Muscle layer of duodenum (tissue), 2 donors: ENCODE results near the gene HS3ST1.

Experiments
- H3K27ac ChIP-seq: one replicate; pipeline ENCODE4 v1.7.0; 2013; ENCODE audit warnings: mild to moderate bottlenecking, low read length
- H3K27me3 ChIP-seq: one replicate; pipeline ENCODE4 v1.7.0; 2013; ENCODE audit warnings: low read depth, mild to moderate bottlenecking, control low read depth, low read length
- H3K36me3 ChIP-seq, 2 donors: one replicate each; pipeline ENCODE4 v1.7.0; 2013; ENCODE audit warnings: low read length in 2 of 2, control low read depth in 1 of 2, mild to moderate bottlenecking in 1 of 2; ENCODE audit not compliant: insufficient read depth in 2 of 2, control insufficient read depth in 1 of 2
- H3K4me1 ChIP-seq, 2 donors: one replicate each; pipeline ENCODE4 v1.7.0; 2013; ENCODE audit warnings: low read length in 2 of 2, mild to moderate bottlenecking in 2 of 2, control low read depth in 1 of 2, moderate library complexity in 1 of 2; ENCODE audit not compliant: insufficient read depth in 2 of 2, control insufficient read depth in 1 of 2
- H3K4me3 ChIP-seq, 2 donors: one replicate each; pipeline ENCODE4 v1.7.0; 2013; ENCODE audit warnings: low read length in 2 of 2, low read depth in 1 of 2, mild to moderate bottlenecking in 1 of 2
- H3K9me3 ChIP-seq, 2 donors: one replicate each; pipeline ENCODE4 v1.7.0; 2013; ENCODE audit warnings: low read length in 2 of 2, control low read depth in 1 of 2, mild to moderate bottlenecking in 1 of 2; ENCODE audit not compliant: control insufficient read depth in 1 of 2
- donor health status: healthy.

Gene HS3ST1

GRCh38 chr4:11420327-11420726 is 8.4 kb downstream of the HS3ST1 start:
- Histone ChIP-seq H3K27me3 (no peaks in the 10 kb centered on the region), H3K4me1 (no peaks in the 10 kb centered on the region), H3K27ac (no peak overlapping the region), H3K9me3 (no peaks in the 10 kb centered on the region), H3K4me3 (no peak overlapping the region), H3K36me3 (no peaks in the 10 kb centered on the region)

- no peak overlapping the region for H3K4me3 ChIP-seq
- no peak overlapping the region for H3K27ac ChIP-seq
- no peaks in the 10 kb centered on the region for H3K4me1 ChIP-seq
- no peaks in the 10 kb centered on the region for H3K9me3 ChIP-seq
- no peaks in the 10 kb centered on the region for H3K36me3 ChIP-seq
- H3K27me3 ChIP-seq: no peaks in the 10 kb centered on the region
Observed at GRCh38 chr4:11418610-11419009, 10.1 kb downstream of the HS3ST1 start.

GRCh38 chr4:11416767-11417113 is 12.0 kb downstream of the HS3ST1 start:
- no peaks in the 10 kb centered on the region for H3K36me3 ChIP-seq
- H3K4me3 ChIP-seq: no peak overlapping the region
- no peak overlapping the region for H3K27ac ChIP-seq
- no peaks in the 10 kb centered on the region for H3K4me1 ChIP-seq
- no peaks in the 10 kb centered on the region for H3K9me3 ChIP-seq
- H3K27me3 ChIP-seq: no peaks in the 10 kb centered on the region

- Histone ChIP-seq H3K27me3 (no peaks in the 10 kb centered on the region), H3K4me3 (no peak overlapping the region), H3K9me3 (no peaks in the 10 kb centered on the region), H3K36me3 (no peaks in the 10 kb centered on the region), H3K27ac (no peak overlapping the region), H3K4me1 (no peaks in the 10 kb centered on the region)
Observed at GRCh38 chr4:11416071-11416766, 12.5 kb downstream of the HS3ST1 start.

DNA sequence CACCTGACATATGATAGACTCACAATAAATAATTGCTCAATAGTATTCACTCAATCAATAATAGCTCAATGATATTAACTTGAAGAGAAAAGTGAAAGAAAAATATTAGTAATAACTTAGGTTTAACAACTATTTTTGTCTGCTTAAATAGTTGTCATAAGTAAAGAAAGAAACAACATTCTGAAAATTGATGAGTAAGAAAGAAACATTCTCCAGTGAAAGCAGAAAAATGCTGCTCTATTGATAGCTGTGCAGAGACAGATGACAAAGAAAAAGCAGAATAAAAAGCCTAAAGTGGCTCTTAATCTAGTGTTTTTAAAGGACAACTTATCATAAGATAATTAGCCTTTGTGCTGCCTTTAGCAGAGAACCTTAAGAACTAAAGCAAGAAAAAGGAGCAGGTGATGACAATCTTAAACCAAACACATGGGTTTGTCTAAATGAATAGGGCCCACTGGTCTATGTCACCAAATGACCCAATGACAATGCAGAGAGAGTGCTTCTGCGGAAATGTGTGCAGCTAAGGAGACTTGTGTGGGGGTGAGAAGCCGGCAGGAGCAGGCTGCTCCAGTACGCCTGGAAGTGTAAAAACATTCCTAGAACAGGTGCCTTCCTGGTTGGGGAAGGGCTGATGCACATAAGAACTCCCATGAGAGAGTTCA is 13.2 kb downstream of the HS3ST1 start:
- H3K36me3 ChIP-seq: no peaks in the 10 kb centered on the region
- H3K27ac ChIP-seq: no peak overlapping the region
- no peak overlapping the region for H3K4me3 ChIP-seq
- no peaks in the 10 kb centered on the region for H3K9me3 ChIP-seq
- no peaks in the 10 kb centered on the region for H3K27me3 ChIP-seq
- no peaks in the 10 kb centered on the region for H3K4me1 ChIP-seq

DNA sequence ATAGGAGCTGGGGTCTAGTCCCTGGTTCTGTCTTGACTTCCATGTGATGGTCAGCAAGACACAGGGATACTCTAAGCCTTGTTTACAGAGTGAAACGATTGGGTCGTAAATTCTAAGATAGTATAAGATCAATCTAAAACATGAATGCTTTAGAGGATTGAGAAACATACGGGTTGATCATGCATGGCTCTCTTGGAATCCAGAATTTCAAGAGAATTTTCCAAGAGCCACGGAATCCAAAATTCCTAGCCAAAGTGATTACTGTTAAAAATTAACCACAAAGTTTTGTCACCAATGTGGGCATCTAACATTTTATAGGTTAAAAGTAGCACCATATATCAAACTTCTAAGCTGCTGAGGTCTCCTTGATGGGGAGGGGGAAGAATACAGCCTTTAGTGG is 16.5 kb downstream of the HS3ST1 start:
- H3K9me3 ChIP-seq: no peaks in the 10 kb centered on the region
- no peaks in the 10 kb centered on the region for H3K4me1 ChIP-seq
- no peaks in the 10 kb centered on the region for H3K27me3 ChIP-seq
- no peak overlapping the region for H3K27ac ChIP-seq
- no peak overlapping the region for H3K4me3 ChIP-seq
- H3K36me3 ChIP-seq: no peaks in the 10 kb centered on the region

- Histone ChIP-seq H3K4me1 (no peaks in the 10 kb centered on the region), H3K36me3 (no peaks in the 10 kb centered on the region), H3K27me3 (no peaks in the 10 kb centered on the region), H3K9me3 (no peaks in the 10 kb centered on the region), H3K27ac (no peak overlapping the region), H3K4me3 (no peak overlapping the region)
Observed at GRCh38 chr4:11409632-11410031, 19.1 kb downstream of the HS3ST1 start.

DNA sequence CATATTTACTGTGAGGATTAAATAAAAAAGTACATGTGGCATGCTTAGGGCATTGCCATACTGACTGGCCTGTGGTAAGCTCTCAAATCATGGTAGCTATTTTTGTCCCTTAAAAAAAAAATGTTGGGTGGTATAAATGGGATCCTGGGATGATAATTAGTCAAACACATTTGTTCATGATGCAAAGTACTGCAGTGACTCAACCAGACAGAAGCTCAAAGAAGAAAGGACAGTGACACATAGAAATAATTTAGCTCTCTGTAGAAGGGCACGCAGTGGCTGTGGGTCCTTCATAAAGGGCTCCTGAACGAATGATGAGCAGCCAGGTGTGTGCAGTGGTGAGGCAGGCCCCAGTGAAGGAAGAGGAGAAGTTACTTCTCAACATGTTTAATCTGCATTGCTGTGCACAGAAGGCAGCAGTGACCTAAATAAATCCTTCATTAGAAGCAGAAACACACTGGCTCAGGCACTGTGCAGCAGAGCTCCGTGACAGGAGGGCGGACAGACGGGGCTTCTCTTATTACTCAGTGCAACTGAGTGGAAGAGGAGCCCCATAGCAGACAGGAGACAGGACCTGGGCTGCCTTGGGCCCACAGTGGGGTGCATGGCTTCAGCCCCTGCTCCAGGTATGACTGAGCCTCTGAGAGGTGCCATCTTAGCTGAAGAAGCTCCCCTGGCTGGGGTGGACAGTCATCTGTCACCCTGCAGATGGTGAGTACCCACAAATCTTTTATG is 20.3 kb downstream of the HS3ST1 start:
- Histone ChIP-seq H3K27ac (no peak overlapping the region), H3K9me3 (no peaks in the 10 kb centered on the region), H3K36me3 (no peaks in the 10 kb centered on the region), H3K4me1 (no peaks in the 10 kb centered on the region), H3K4me3 (no peak overlapping the region), H3K27me3 (no peaks in the 10 kb centered on the region)

DNA sequence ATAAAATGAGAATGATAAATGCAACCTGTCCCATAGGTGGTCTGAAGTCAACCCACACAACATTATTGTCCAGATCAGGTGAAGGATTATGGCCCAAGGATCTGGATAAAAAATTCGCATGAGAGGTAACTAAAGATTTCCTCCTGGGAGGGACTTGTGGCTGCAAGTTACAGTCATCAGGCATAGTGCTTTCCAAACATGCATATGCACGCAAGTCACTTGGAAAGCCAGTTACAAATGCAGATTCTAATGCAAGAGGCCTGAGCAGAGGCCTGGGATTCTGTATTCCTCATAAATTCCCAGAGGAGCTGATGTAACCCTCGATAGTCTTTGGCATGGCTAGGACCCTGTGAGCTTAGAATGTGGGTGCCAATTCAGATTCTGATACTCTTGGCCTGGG is 21.1 kb downstream of the HS3ST1 start:
- Histone ChIP-seq H3K27me3 (no peaks in the 10 kb centered on the region), H3K36me3 (no peaks in the 10 kb centered on the region), H3K4me1 (no peaks in the 10 kb centered on the region), H3K9me3 (no peaks in the 10 kb centered on the region), H3K27ac (no peak overlapping the region), H3K4me3 (no peak overlapping the region)

GRCh38 chr4:11404431-11404830 is 24.3 kb downstream of the HS3ST1 start:
- H3K9me3 ChIP-seq: no peaks in the 10 kb centered on the region
- no peaks in the 10 kb centered on the region for H3K27me3 ChIP-seq
- no peaks in the 10 kb centered on the region for H3K4me1 ChIP-seq
- no peak overlapping the region for H3K27ac ChIP-seq
- H3K36me3 ChIP-seq: no peaks in the 10 kb centered on the region
- H3K4me3 ChIP-seq: no peak overlapping the region

- no peaks in the 10 kb centered on the region for H3K36me3 ChIP-seq
- H3K9me3 ChIP-seq: no peaks in the 10 kb centered on the region
- no peaks in the 10 kb centered on the region for H3K27me3 ChIP-seq
- H3K4me1 ChIP-seq: no peaks in the 10 kb centered on the region
- no peak overlapping the region for H3K4me3 ChIP-seq
- no peak overlapping the region for H3K27ac ChIP-seq
Observed at GRCh38 chr4:11402192-11402591, 26.5 kb downstream of the HS3ST1 start.
